ENCODE measurements around the gene JMJD4. TPM values are rescaled to one million over a fixed set of nuclear protein-coding genes. Genes with fewer than 3 reads are reported as not detected.

The JMJD4 gene
- total and polyA plus RNA-seq, 9 of the 15 experiments (the other 6 are each of a cell fraction or from before 2014, with no cell fraction given) = 1.4 to 42.6 (median 29.2) TPM

GRCh38 chr1:227734856-227735538 lies at the start of gene JMJD4, which contains the start of gene SNAP47 (continued):
- TF ChIP-seq HMBOX1 (IDR thresholded peaks at IDR 0.05) (no peak), POLR2G (IDR thresholded peaks at IDR 0.05; ENCODE audit: low read depth, low read length) (peak; percentile 92), GTF2E2 (tag; IDR thresholded peaks at IDR 0.05) (no peak), TSC22D4 (tag; IDR thresholded peaks at IDR 0.05) (no peak), FOXK2 (conservative IDR thresholded peaks at IDR 0.05 in 1 of 2, IDR thresholded peaks at IDR 0.05 in 1 of 2; ENCODE audit: low read depth in 2 of 2) (no peak), ZNF398 (CRISPR knock-in tag; IDR thresholded peaks at IDR 0.05) (no peak), MED1 (CRISPR knock-in tag; IDR thresholded peaks at IDR 0.05; ENCODE audit: borderline replicate concordance) (no peak), RREB1 (CRISPR knock-in tag; IDR thresholded peaks at IDR 0.05) (peak; percentile 94), HMGXB4 (CRISPR knock-in tag; IDR thresholded peaks at IDR 0.05) (peak; percentile 53; the same call in 1 of the 2 replicates), XRCC4 (IDR thresholded peaks at IDR 0.05; ENCODE audit: extremely low read depth, insufficient read depth, insufficient read length) (no peak), SMAD3 (CRISPR knock-in tag; conservative IDR thresholded peaks at IDR 0.05) (peak; percentile 80; the same call in 1 of the 2 replicates), ZNF143 (CRISPR knock-in tag; IDR thresholded peaks at IDR 0.05) (no peak), KLF6 (CRISPR knock-in tag; IDR thresholded peaks at IDR 0.05; ENCODE audit: borderline replicate concordance) (no peak), TCF15 (CRISPR knock-in tag; IDR thresholded peaks at IDR 0.05) (no peak), PTRF (tag; IDR thresholded peaks at IDR 0.05) (no peak)
